B cell (primary cell): ENCODE measurements around the gene ARID1A. TPM values are rescaled to one million over a fixed set of nuclear protein-coding genes. Genes with fewer than 3 reads are reported as not detected.

Experiments
- ATAC-seq: fragments of 200-7000 bp; cut with Tn5 transposase; one replicate; pipeline ENCODE4 v1.10.0; 2021; ENCODE audit warnings: low read depth, mild to moderate bottlenecking, moderate number of reproducible peaks, moderate library complexity
- CTCF ChIA-PET: fragments of 350-600 bp; sonication (Branson Sonifier 250); formaldehyde crosslinking; loops from one replicate; lab custom pipeline; 2021; ENCODE audit warnings: antibody characterized with exemption, inconsistent platforms; lab: Charles Lee
- POLR2A ChIA-PET: fragments of 350-600 bp; sonication (Branson Sonifier 250); formaldehyde crosslinking; loops from one replicate; lab custom pipeline; 2021; ENCODE audit warnings: antibody characterized with exemption; lab: Charles Lee
- DNase-seq: peaks from one replicate; pipeline ENCODE4 v3.0.0; 2013
- H2AFZ ChIP-seq: 2 replicates; pipeline ENCODE4 v1.6.1; 2012; ENCODE audit warnings: mild to moderate bottlenecking, low read depth, low read length; ENCODE audit not compliant: insufficient read depth, poor library complexity, severe bottlenecking
- H3K27ac ChIP-seq, 2 donors: 1 replicate in 1 of 2; 2 replicates in 1 of 2; pipeline ENCODE4 v1.5.1; 2012 to 2013; ENCODE audit warnings: low read length in 2 of 2, mild to moderate bottlenecking in 2 of 2, moderate library complexity in 1 of 2
- H3K27me3 ChIP-seq, 4 experiments: fragments of 200-600 bp in 1 of 4; sonication (generic) in 1 of 4; replicated peaks in 1 of 4; 1 replicate in 2 of 4; 2 replicates in 2 of 4; pipeline versions ENCODE4 v1.6.1 to v1.7.0; 2013 to 2016; ENCODE audit warnings: low read length in 3 of 4, mild to moderate bottlenecking in 2 of 4, mixed read lengths in 1 of 4, moderate library complexity in 1 of 4; ENCODE audit not compliant: insufficient read depth in 4 of 4, control insufficient read depth in 3 of 4; ENCODE audit errors: control extremely low read depth in 1 of 4
- H3K36me3 ChIP-seq, 2 experiments: replicated peaks in 1 of 2; 1 replicate in 1 of 2; 2 replicates in 1 of 2; pipeline versions ENCODE4 v1.6.1 to v1.7.1; 2013; ENCODE audit warnings: low read length in 1 of 2; ENCODE audit not compliant: insufficient read depth in 2 of 2, control insufficient read depth in 1 of 2; ENCODE audit errors: control extremely low read depth in 1 of 2, extremely low read depth in 1 of 2
- H3K4me1 ChIP-seq, 2 donors: fragments of 200-600 bp in 1 of 2; sonication (generic) in 1 of 2; 1 replicate in 1 of 2; 2 replicates in 1 of 2; pipeline versions ENCODE4 v1.5.1 to v1.6.1; 2013 to 2017; ENCODE audit warnings: low read length in 2 of 2; ENCODE audit not compliant: control insufficient read depth in 2 of 2, insufficient read depth in 2 of 2
- H3K4me2 ChIP-seq: replicated peaks from 2 replicates; pipeline ENCODE3; 2012; ENCODE audit warnings: mild to moderate bottlenecking, low read depth, low read length; ENCODE audit not compliant: poor library complexity, severe bottlenecking
- H3K4me3 ChIP-seq, 5 experiments: fragments of 200-600 bp in 1 of 5; sonication (generic) in 1 of 5; 1 replicate in 3 of 5; 2 replicates in 2 of 5; pipeline versions ENCODE4 v1.5.1 to v1.7.0; 2011 to 2016; ENCODE audit warnings: low read length in 4 of 5, mild to moderate bottlenecking in 4 of 5, low read depth in 2 of 5, control low read depth in 1 of 5, moderate library complexity in 1 of 5; ENCODE audit not compliant: insufficient read depth in 1 of 5; ENCODE audit errors: control extremely low read depth in 1 of 5, extremely low read depth in 1 of 5
- H3K79me2 ChIP-seq: fragments of 200-600 bp; sonication (generic); one replicate; pipeline ENCODE4 v1.6.0; 2016; ENCODE audit warnings: low read length; ENCODE audit not compliant: control insufficient read depth, insufficient read depth
- H3K9ac ChIP-seq: fragments of 200-600 bp; sonication (generic); 2 replicates; pipeline ENCODE4 v1.6.1; 2017; ENCODE audit warnings: mild to moderate bottlenecking, low read length, moderate library complexity
- H3K9me3 ChIP-seq, 3 donors: one replicate each; pipeline versions ENCODE4 v1.6.1 to v1.7.1; 2013; ENCODE audit warnings: low read length in 2 of 3; ENCODE audit not compliant: control insufficient read depth in 2 of 3, insufficient read depth in 1 of 3; ENCODE audit errors: control extremely low read depth in 1 of 3
- H4K20me1 ChIP-seq: 2 replicates; pipeline ENCODE4 v1.6.0; 2012; ENCODE audit warnings: mild to moderate bottlenecking, low read length; ENCODE audit not compliant: insufficient read depth, control insufficient read depth, poor library complexity, severe bottlenecking
- H3K27ac Mint-ChIP-seq: one replicate; pipeline ENCODE4 v1.8.0; 2021; ENCODE audit warnings: mixed read lengths
- H3K27me3 Mint-ChIP-seq: one replicate; pipeline ENCODE4 v1.8.0; 2021; ENCODE audit warnings: mixed read lengths
- H3K4me1 Mint-ChIP-seq: one replicate; pipeline ENCODE4 v1.8.0; 2021; ENCODE audit warnings: mixed read lengths
- H3K4me3 Mint-ChIP-seq: one replicate; pipeline ENCODE4 v1.8.0; 2021; ENCODE audit warnings: mixed read lengths
- H3K9me3 Mint-ChIP-seq: one replicate; pipeline ENCODE4 v1.8.0; 2022; ENCODE audit warnings: mixed read lengths; ENCODE audit not compliant: insufficient read depth
- EZH2 ChIP-seq: IDR thresholded peaks from 2 replicates; pipeline ENCODE4 v1.6.1; 2012; ENCODE audit warnings: borderline replicate concordance, low read depth, mild to moderate bottlenecking, moderate library complexity, low read length; ENCODE audit not compliant: insufficient read depth, poor library complexity, severe bottlenecking
- WGBS: methylation state at CpG from one replicate; pipeline ENCODE4 v1.1.5; 2013; ENCODE audit warnings: missing lambda C conversion rate; ENCODE audit not compliant: insufficient coverage; 5-methylcytosine and 5-hydroxymethylcytosine counted together
- intact Hi-C: fragments of 100-400 bp; cut with micrococcal nuclease; formaldehyde crosslinking; loops from one replicate; pipeline ENCODE4 v1.10.0; 2022
- polyA plus RNA-seq: library from polyadenylated mRNA; depleted of rRNA; stranded (reverse); fragments of >200 nt; gene quantifications from 2 replicates; pipeline ENCODE4 v1.2.3, GENCODE V29; 2012
- total RNA-seq, 2 donors: library from RNA; stranded (reverse); fragments of 120-200 nt in 1 of 2; gene quantifications; 1 replicate in 1 of 2; 2 replicates in 1 of 2; pipeline versions ENCODE4 v1.2.3 to v1.2.4, GENCODE V29; 2013 to 2022
- TF ChIP-seq, protein P1 (sequence below): fragments of 200-600 bp; IDR thresholded peaks from one replicate; pipeline ENCODE4 v1.8.0; 2022; ENCODE audit warnings: antibody characterized with exemption, mild to moderate bottlenecking

ARID1A gene
- total and polyA plus RNA-seq, 2 donors (not counting 1 experiment from before 2014, with no cell fraction given): 80.7 to 150 TPM

DNA sequence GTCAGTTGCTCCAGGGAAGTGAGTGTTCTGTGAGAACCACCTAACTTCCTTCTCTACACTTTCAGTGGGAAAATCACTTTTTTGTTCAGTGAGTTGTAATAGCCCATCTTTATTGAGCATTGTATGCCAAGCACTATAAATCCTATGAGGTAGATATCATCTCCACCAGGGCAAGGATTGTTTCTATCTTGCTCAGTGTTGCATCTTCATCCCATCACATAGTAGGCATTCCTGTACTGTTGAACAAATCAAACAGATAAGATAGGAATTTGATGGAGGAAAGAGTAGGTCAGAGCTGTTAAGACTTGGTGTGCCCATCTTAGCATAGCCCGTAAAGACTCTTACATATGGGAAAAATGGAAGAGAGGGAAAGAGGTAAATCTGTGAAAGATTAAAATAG, 89.1 kb downstream of the ARID1A start:
- no peaks in the 10 kb centered on the region for H3K27me3 Mint-ChIP-seq
- H3K4me1 ChIP-seq: peaks cover 30 to 44% of the 10 kb centered on the region in 2 donors
- H3K4me1 Mint-ChIP-seq: peaks cover 48% of the 10 kb centered on the region
- intact Hi-C loops: loop anchor here (5.0 kb wide), 1 partner anchor 673 kb away; the partner anchor contains the start of gene PDIK1L
- no peaks in the 10 kb centered on the region for H3K27me3 ChIP-seq
- ChIA-PET CTCF (interaction anchor here (1.2 to 10.1 kb wide), 5 partner anchors 36 to 182 kb away, joined by 3 to 479 read pairs (median 117); no protein-coding TSS in a partner anchor), POLR2A (interaction anchor here (0.6 to 5.8 kb wide), 3 partner anchors 87 to 1936 kb away, joined by 3 to 50 read pairs (median 16); no protein-coding TSS in a partner anchor)
- peaks cover 11% of the 10 kb centered on the region for H3K79me2 ChIP-seq
- H3K36me3 ChIP-seq: peaks cover 0 to 13% of the 10 kb centered on the region in 2 experiments
- no peaks in the 10 kb centered on the region for H3K9me3 ChIP-seq
- peaks cover 5% of the 10 kb centered on the region for H4K20me1 ChIP-seq
- no peak for TF ChIP-seq EZH2
- TF ChIP-seq, protein P1, sequence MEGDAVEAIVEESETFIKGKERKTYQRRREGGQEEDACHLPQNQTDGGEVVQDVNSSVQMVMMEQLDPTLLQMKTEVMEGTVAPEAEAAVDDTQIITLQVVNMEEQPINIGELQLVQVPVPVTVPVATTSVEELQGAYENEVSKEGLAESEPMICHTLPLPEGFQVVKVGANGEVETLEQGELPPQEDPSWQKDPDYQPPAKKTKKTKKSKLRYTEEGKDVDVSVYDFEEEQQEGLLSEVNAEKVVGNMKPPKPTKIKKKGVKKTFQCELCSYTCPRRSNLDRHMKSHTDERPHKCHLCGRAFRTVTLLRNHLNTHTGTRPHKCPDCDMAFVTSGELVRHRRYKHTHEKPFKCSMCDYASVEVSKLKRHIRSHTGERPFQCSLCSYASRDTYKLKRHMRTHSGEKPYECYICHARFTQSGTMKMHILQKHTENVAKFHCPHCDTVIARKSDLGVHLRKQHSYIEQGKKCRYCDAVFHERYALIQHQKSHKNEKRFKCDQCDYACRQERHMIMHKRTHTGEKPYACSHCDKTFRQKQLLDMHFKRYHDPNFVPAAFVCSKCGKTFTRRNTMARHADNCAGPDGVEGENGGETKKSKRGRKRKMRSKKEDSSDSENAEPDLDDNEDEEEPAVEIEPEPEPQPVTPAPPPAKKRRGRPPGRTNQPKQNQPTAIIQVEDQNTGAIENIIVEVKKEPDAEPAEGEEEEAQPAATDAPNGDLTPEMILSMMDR: no peak
- no peak overlapping the region for H3K4me2 ChIP-seq
- peak overlapping the region in 1 of 2 donors; percentile 86 for H3K27ac ChIP-seq
- ATAC-seq (no peak), DNase-seq (no peak)
- H2AFZ ChIP-seq: no peak overlapping the region
- H3K9me3 Mint-ChIP-seq: no peaks in the 10 kb centered on the region
- no peak overlapping the region for H3K4me3 ChIP-seq
- no peak overlapping the region for H3K4me3 Mint-ChIP-seq
- H3K27ac Mint-ChIP-seq: peak overlapping the region; percentile 44
- no CpG with 5 or more reads among the region's 1 CpG for WGBS
- no peak overlapping the region for H3K9ac ChIP-seq
